Measurements from ENCODE around the gene CBR1.

GRCh38 chr21:36023092-36023480 is 46.7 kb upstream of the CBR1 start:
- TF ChIP-seq CREM (IDR thresholded peaks at IDR 0.05; ENCODE audit: low read depth) (no peak), EZH2 (IDR thresholded peaks at IDR 0.05; ENCODE audit: borderline replicate concordance, control insufficient read depth, low read depth, low read length) (no peak), KAT2A (conservative IDR thresholded peaks at IDR 0.05; ENCODE audit: control insufficient read depth, low read depth, low read length) (no peak), DPF2 (IDR thresholded peaks at IDR 0.05) (no peak), ZBED1 (IDR thresholded peaks at IDR 0.05; ENCODE audit: borderline replicate concordance) (no peak), POLR2A (IDR thresholded peaks at IDR 0.05; ENCODE audit: low read depth, low read length) (no peak), SP1 (IDR thresholded peaks at IDR 0.05; ENCODE audit: low read depth, low read length) (no peak)
- TF ChIP-seq, protein P1, sequence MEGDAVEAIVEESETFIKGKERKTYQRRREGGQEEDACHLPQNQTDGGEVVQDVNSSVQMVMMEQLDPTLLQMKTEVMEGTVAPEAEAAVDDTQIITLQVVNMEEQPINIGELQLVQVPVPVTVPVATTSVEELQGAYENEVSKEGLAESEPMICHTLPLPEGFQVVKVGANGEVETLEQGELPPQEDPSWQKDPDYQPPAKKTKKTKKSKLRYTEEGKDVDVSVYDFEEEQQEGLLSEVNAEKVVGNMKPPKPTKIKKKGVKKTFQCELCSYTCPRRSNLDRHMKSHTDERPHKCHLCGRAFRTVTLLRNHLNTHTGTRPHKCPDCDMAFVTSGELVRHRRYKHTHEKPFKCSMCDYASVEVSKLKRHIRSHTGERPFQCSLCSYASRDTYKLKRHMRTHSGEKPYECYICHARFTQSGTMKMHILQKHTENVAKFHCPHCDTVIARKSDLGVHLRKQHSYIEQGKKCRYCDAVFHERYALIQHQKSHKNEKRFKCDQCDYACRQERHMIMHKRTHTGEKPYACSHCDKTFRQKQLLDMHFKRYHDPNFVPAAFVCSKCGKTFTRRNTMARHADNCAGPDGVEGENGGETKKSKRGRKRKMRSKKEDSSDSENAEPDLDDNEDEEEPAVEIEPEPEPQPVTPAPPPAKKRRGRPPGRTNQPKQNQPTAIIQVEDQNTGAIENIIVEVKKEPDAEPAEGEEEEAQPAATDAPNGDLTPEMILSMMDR (IDR thresholded peaks at IDR 0.05 in 2 of 3, conservative IDR thresholded peaks at IDR 0.05 in 1 of 3; ENCODE audit: control insufficient read depth in 2 of 3, extremely low read depth in 1 of 3, insufficient read depth in 1 of 3, low read depth in 3 of 3, low read length in 3 of 3) = no peak
- TF ChIP-seq, protein P2, sequence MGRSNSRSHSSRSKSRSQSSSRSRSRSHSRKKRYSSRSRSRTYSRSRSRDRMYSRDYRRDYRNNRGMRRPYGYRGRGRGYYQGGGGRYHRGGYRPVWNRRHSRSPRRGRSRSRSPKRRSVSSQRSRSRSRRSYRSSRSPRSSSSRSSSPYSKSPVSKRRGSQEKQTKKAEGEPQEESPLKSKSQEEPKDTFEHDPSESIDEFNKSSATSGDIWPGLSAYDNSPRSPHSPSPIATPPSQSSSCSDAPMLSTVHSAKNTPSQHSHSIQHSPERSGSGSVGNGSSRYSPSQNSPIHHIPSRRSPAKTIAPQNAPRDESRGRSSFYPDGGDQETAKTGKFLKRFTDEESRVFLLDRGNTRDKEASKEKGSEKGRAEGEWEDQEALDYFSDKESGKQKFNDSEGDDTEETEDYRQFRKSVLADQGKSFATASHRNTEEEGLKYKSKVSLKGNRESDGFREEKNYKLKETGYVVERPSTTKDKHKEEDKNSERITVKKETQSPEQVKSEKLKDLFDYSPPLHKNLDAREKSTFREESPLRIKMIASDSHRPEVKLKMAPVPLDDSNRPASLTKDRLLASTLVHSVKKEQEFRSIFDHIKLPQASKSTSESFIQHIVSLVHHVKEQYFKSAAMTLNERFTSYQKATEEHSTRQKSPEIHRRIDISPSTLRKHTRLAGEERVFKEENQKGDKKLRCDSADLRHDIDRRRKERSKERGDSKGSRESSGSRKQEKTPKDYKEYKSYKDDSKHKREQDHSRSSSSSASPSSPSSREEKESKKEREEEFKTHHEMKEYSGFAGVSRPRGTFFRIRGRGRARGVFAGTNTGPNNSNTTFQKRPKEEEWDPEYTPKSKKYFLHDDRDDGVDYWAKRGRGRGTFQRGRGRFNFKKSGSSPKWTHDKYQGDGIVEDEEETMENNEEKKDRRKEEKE (IDR thresholded peaks at IDR 0.05) = no peak
